ENCODE measurements around the gene HOXA10.

GRCh38 chr7:27171637-27172314, 2.3 kb downstream of the HOXA10 start:
- peak; percentile 26 for TF ChIP-seq POLR2A (IDR thresholded peaks at IDR 0.05; ENCODE audit: borderline replicate concordance, extremely low read depth, insufficient read depth, insufficient read length)
- TF ChIP-seq POLR2AphosphoS5 (IDR thresholded peaks at IDR 0.05; ENCODE audit: low read depth, low read length) = peak; percentile 14; the same call in 1 of the 2 replicates
- TF ChIP-seq, protein P1, sequence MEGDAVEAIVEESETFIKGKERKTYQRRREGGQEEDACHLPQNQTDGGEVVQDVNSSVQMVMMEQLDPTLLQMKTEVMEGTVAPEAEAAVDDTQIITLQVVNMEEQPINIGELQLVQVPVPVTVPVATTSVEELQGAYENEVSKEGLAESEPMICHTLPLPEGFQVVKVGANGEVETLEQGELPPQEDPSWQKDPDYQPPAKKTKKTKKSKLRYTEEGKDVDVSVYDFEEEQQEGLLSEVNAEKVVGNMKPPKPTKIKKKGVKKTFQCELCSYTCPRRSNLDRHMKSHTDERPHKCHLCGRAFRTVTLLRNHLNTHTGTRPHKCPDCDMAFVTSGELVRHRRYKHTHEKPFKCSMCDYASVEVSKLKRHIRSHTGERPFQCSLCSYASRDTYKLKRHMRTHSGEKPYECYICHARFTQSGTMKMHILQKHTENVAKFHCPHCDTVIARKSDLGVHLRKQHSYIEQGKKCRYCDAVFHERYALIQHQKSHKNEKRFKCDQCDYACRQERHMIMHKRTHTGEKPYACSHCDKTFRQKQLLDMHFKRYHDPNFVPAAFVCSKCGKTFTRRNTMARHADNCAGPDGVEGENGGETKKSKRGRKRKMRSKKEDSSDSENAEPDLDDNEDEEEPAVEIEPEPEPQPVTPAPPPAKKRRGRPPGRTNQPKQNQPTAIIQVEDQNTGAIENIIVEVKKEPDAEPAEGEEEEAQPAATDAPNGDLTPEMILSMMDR (IDR thresholded peaks at IDR 0.05 in 2 of 3, conservative IDR thresholded peaks at IDR 0.05 in 1 of 3; ENCODE audit: borderline replicate concordance in 1 of 3, insufficient read depth in 1 of 3, low read depth in 2 of 3, low read length in 2 of 3) = 0 out of 6 replicates have a peak, but pooled peaks of 1 of the 3 experiments have one; percentile 4
